ENCODE results near the gene DUOX1. TPM values are rescaled to one million over a fixed set of nuclear protein-coding genes. Genes with fewer than 3 reads are reported as not detected.

DUOX1 gene
- total and polyA plus RNA-seq, 2 of the 13 experiments (the other 11 are each of a cell fraction or from before 2014, with no cell fraction given), result 0.03 TPM; not detected in 1

GRCh38 chr15:45200799-45201556 is 71.2 kb downstream of the DUOX1 start (continued):
- peak; percentile 62; the same call in 1 of the 2 replicates for TF ChIP-seq HNF1B (CRISPR knock-in tag; IDR thresholded peaks at IDR 0.05)
- TF ChIP-seq KLF6 (CRISPR knock-in tag; IDR thresholded peaks at IDR 0.05), result 0 out of 2 replicates have a peak, but pooled peaks have one; percentile 56
- no peak for TF ChIP-seq POLR2AphosphoS5 (IDR thresholded peaks at IDR 0.05; ENCODE audit: low read depth, low read length)
- peak; percentile 61; the same call in 1 of the 2 replicates for TF ChIP-seq SOX5 (CRISPR knock-in tag; IDR thresholded peaks at IDR 0.05; ENCODE audit: borderline replicate concordance)
- no peak for TF ChIP-seq ZNF605 (CRISPR knock-in tag; IDR thresholded peaks at IDR 0.05)
- TF ChIP-seq ARID3A (IDR thresholded peaks at IDR 0.05; ENCODE audit: low read depth, low read length), result no peak
- TF ChIP-seq FOXP1 (IDR thresholded peaks at IDR 0.05), result no peak
- TF ChIP-seq FOXP1 (CRISPR knock-in tag; IDR thresholded peaks at IDR 0.05), result peak; percentile 49; the same call in 1 of the 2 replicates
- no peak for TF ChIP-seq HNRNPL (IDR thresholded peaks at IDR 0.05; ENCODE audit: low read depth, low read length)
- peak; percentile 97 to 98 for TF ChIP-seq HMGXB4 (CRISPR knock-in tag; IDR thresholded peaks at IDR 0.05; ENCODE audit: borderline replicate concordance in 1 of 2, low read depth in 1 of 2)
- no peak for TF ChIP-seq KLF15 (CRISPR knock-in tag; IDR thresholded peaks at IDR 0.05; ENCODE audit: borderline replicate concordance)
- TF ChIP-seq ZNF672 (CRISPR knock-in tag; IDR thresholded peaks at IDR 0.05), result no peak; the same call in 1 of the 2 replicates
- TF ChIP-seq IKZF5 (CRISPR knock-in tag; IDR thresholded peaks at IDR 0.05), result peak; percentile 44; the same call in 1 of the 2 replicates
- TF ChIP-seq RBAK (CRISPR knock-in tag; IDR thresholded peaks at IDR 0.05), result peak; percentile 6
- TF ChIP-seq SCMH1 (CRISPR knock-in tag; IDR thresholded peaks at IDR 0.05; ENCODE audit: borderline replicate concordance), result no peak
- no peak for TF ChIP-seq MAFF (IDR thresholded peaks at IDR 0.05; ENCODE audit: low read depth, low read length)
- TF ChIP-seq HCFC1 (IDR thresholded peaks at IDR 0.05; ENCODE audit: low read depth, low read length), result no peak
- TF ChIP-seq FOSL1 (CRISPR knock-in tag; IDR thresholded peaks at IDR 0.05; ENCODE audit: borderline replicate concordance), result no peak
- no peak for TF ChIP-seq ELF4 (CRISPR knock-in tag; IDR thresholded peaks at IDR 0.05; ENCODE audit: borderline replicate concordance)
- no peak for TF ChIP-seq HOMEZ (CRISPR knock-in tag; IDR thresholded peaks at IDR 0.05; ENCODE audit: low read depth)
